SK-N-SH (cell line): ENCODE results near the gene USB1.

ENCODE experiments used
- CTCF ChIP-seq: fragments of 200-600 bp; sonication (generic); IDR thresholded peaks from 2 replicates; pipeline ENCODE4 v1.6.1; 2017; ENCODE audit warnings: antibody characterized with exemption, mild to moderate bottlenecking, moderate library complexity
- GABPA ChIP-seq: IDR thresholded peaks from 2 replicates; pipeline ENCODE4 v1.4.0; 2012; ENCODE audit warnings: low read depth, mild to moderate bottlenecking

GRCh38 chr16:58002416-58002800 is 1.2 kb downstream of the USB1 start:
- TF ChIP-seq GABPA = no peak
- no peak for TF ChIP-seq CTCF
